PC-3 (cell line): ENCODE results near the gene AMPD3.

Experiments used
- CTCF ChIP-seq: fragments of 300-600 bp; sonication (generic); conservative IDR thresholded peaks from 2 replicates; pipeline ENCODE4 v1.5.1; 2017; ENCODE audit warnings: antibody characterized with exemption, low read depth, mild to moderate bottlenecking, low read length
- EZH2 ChIP-seq: fragments of 300-600 bp; sonication (generic); IDR thresholded peaks from one replicate; pipeline ENCODE4 v1.6.1; 2017; ENCODE audit warnings: antibody characterized with exemption, mild to moderate bottlenecking, low read length; ENCODE audit not compliant: unreplicated experiment
- EZH2phosphoT487 ChIP-seq: fragments of 300-600 bp; sonication (generic); IDR thresholded peaks from 2 replicates; pipeline ENCODE4 v1.6.1; 2018; ENCODE audit warnings: mild to moderate bottlenecking, antibody characterized with exemption, low read length, borderline replicate concordance

GRCh38 chr11:10480026-10480425 lies 25.0 kb downstream of the AMPD3 start:
- TF ChIP-seq CTCF (no peak), EZH2 (no peak), EZH2phosphoT487 (no peak)
